ENCODE results near the gene GLI3. TPM values are rescaled to one million over a fixed set of nuclear protein-coding genes. Genes with fewer than 3 reads are reported as not detected.

Gene GLI3
- total RNA-seq, 1 donor from 2014 or later = 57.0 TPM

- Mint-ChIP-seq H3K27ac (ENCODE audit: unreplicated experiment) (peak overlapping the region; percentile 62), H3K4me1 (ENCODE audit: unreplicated experiment) (peaks cover 42% of the 10 kb centered on the region), H3K27me3 (ENCODE audit: unreplicated experiment) (no peaks in the 10 kb centered on the region), H3K9me3 (ENCODE audit: unreplicated experiment) (no peaks in the 10 kb centered on the region), H3K4me3 (ENCODE audit: unreplicated experiment) (no peak overlapping the region), H3K36me3 (ENCODE audit: unreplicated experiment) (peaks cover 5% of the 10 kb centered on the region)
- DNase-seq (ENCODE audit: extremely low spot score, unreplicated experiment) = no peak
- no peak for TF ChIP-seq CTCF (IDR thresholded peaks at IDR 0.05)
Observed at GRCh38 chr7:42091461-42092291, 145.3 kb downstream of the GLI3 start.

GRCh38 chr7:42090806-42091205 lies 146.2 kb downstream of the GLI3 start:
- Mint-ChIP-seq H3K4me1 (ENCODE audit: unreplicated experiment) (peaks cover 33% of the 10 kb centered on the region), H3K27me3 (ENCODE audit: unreplicated experiment) (no peaks in the 10 kb centered on the region), H3K27ac (ENCODE audit: unreplicated experiment) (no peak overlapping the region)

GRCh38 chr7:42090056-42090455 lies 147.0 kb downstream of the GLI3 start:
- H3K4me3 Mint-ChIP-seq (ENCODE audit: unreplicated experiment) = no peak overlapping the region
- no peak overlapping the region for H3K27ac Mint-ChIP-seq (ENCODE audit: unreplicated experiment)
- H3K36me3 Mint-ChIP-seq (ENCODE audit: unreplicated experiment) = peaks cover 5% of the 10 kb centered on the region
- no peaks in the 10 kb centered on the region for H3K9me3 Mint-ChIP-seq (ENCODE audit: unreplicated experiment)
- H3K27me3 Mint-ChIP-seq (ENCODE audit: unreplicated experiment) = no peaks in the 10 kb centered on the region
- H3K4me1 Mint-ChIP-seq (ENCODE audit: unreplicated experiment) = peaks cover 27% of the 10 kb centered on the region
- DNase-seq (ENCODE audit: extremely low spot score, unreplicated experiment) = no peak
- no peak for TF ChIP-seq CTCF (IDR thresholded peaks at IDR 0.05)

More at GRCh38 chr7:42090806-42091205, 146.2 kb downstream of the GLI3 start:
- no peak for TF ChIP-seq CTCF (IDR thresholded peaks at IDR 0.05)
- Mint-ChIP-seq H3K36me3 (ENCODE audit: unreplicated experiment) (peaks cover 5% of the 10 kb centered on the region), H3K9me3 (ENCODE audit: unreplicated experiment) (no peaks in the 10 kb centered on the region), H3K4me3 (ENCODE audit: unreplicated experiment) (no peak overlapping the region)
- no peak for DNase-seq (ENCODE audit: extremely low spot score, unreplicated experiment)

- H3K36me3 Mint-ChIP-seq (ENCODE audit: unreplicated experiment) = peaks cover 2% of the 10 kb centered on the region
- peaks cover 22% of the 10 kb centered on the region for H3K4me1 Mint-ChIP-seq (ENCODE audit: unreplicated experiment)
- H3K27me3 Mint-ChIP-seq (ENCODE audit: unreplicated experiment) = no peaks in the 10 kb centered on the region
- H3K9me3 Mint-ChIP-seq (ENCODE audit: unreplicated experiment) = no peaks in the 10 kb centered on the region
- DNase-seq (ENCODE audit: extremely low spot score, unreplicated experiment) = no peak
- no peak overlapping the region for H3K4me3 Mint-ChIP-seq (ENCODE audit: unreplicated experiment)
- H3K27ac Mint-ChIP-seq (ENCODE audit: unreplicated experiment) = no peak overlapping the region
- no peak for TF ChIP-seq CTCF (IDR thresholded peaks at IDR 0.05)
Observed at GRCh38 chr7:42087616-42088015, 149.4 kb downstream of the GLI3 start.

- Mint-ChIP-seq H3K36me3 (ENCODE audit: unreplicated experiment) (peaks cover 2% of the 10 kb centered on the region), H3K27me3 (ENCODE audit: unreplicated experiment) (no peaks in the 10 kb centered on the region), H3K9me3 (ENCODE audit: unreplicated experiment) (no peaks in the 10 kb centered on the region)
Observed at GRCh38 chr7:42085531-42085930, 151.5 kb downstream of the GLI3 start.

More at GRCh38 chr7:42085531-42085930, 151.5 kb downstream of the GLI3 start:
- H3K4me3 Mint-ChIP-seq (ENCODE audit: unreplicated experiment) = no peak overlapping the region
- no peak overlapping the region for H3K27ac Mint-ChIP-seq (ENCODE audit: unreplicated experiment)
- no peak for DNase-seq (ENCODE audit: extremely low spot score, unreplicated experiment)
- peaks cover 23% of the 10 kb centered on the region for H3K4me1 Mint-ChIP-seq (ENCODE audit: unreplicated experiment)
- TF ChIP-seq CTCF (IDR thresholded peaks at IDR 0.05) = no peak
